Left kidney (tissue), 2 donors: ENCODE measurements around the gene HSPBAP1. TPM values are rescaled to one million over a fixed set of nuclear protein-coding genes. Genes with fewer than 3 reads are reported as not detected.
A peak's percentile ranks its signal among the peaks of the same experiment; 100 is the strongest.
"Not testable (repeated sequence)": the region's sequence is repeated elsewhere in the genome, so short reads cannot be mapped to it uniquely, and the experiment has no call there.

Experiments
- DNase-seq: peaks from one replicate; pipeline ENCODE4 v3.0.0-alpha.2; 2013
- polyA plus RNA-seq: library from polyadenylated mRNA; unstranded; fragments of 120-200 nt; gene quantifications from one replicate; pipeline ENCODE4 v1.2.1, GENCODE V29; 2013; ENCODE audit not compliant: insufficient read length

Gene HSPBAP1
- polyA plus RNA-seq, 1 donor, result 18.7 TPM

- no peak for DNase-seq
Measured at GRCh38 chr3:122742234-122742633, 51.4 kb downstream of the HSPBAP1 start.

GRCh38 chr3:122739172-122739571, 54.5 kb downstream of the HSPBAP1 start:
- DNase-seq, result no peak

- not testable (repeated sequence) for DNase-seq
Measured at GRCh38 chr3:122732682-122733525, 60.7 kb downstream of the HSPBAP1 start.

GRCh38 chr3:122730240-122730639, 63.4 kb downstream of the HSPBAP1 start:
- no peak for DNase-seq

- no peak for DNase-seq
Measured at GRCh38 chr3:122728756-122729514, 64.7 kb downstream of the HSPBAP1 start.

- DNase-seq, result no peak
Measured at GRCh38 chr3:122728186-122728585, 65.4 kb downstream of the HSPBAP1 start.

GRCh38 chr3:122727766-122728165, 65.9 kb downstream of the HSPBAP1 start:
- DNase-seq, result no peak

- DNase-seq, result peak; percentile 1
Measured at GRCh38 chr3:122727294-122727693, 66.3 kb downstream of the HSPBAP1 start.

- DNase-seq, result no peak
Measured at GRCh38 chr3:122725106-122725505, 68.5 kb downstream of the HSPBAP1 start.

GRCh38 chr3:122719273-122719921, 74.2 kb downstream of the HSPBAP1 start:
- DNase-seq, result no peak

- no peak for DNase-seq
Measured at GRCh38 chr3:122716667-122717066, 77.0 kb downstream of the HSPBAP1 start.

GRCh38 chr3:122714273-122714672, 79.4 kb downstream of the HSPBAP1 start:
- DNase-seq, result no peak

- DNase-seq, result not testable (repeated sequence)
Measured at GRCh38 chr3:122710616-122711251, 82.9 kb downstream of the HSPBAP1 start.

- DNase-seq, result no peak
Measured at GRCh38 chr3:122705379-122705778, 88.3 kb downstream of the HSPBAP1 start.

- no peak for DNase-seq
Measured at GRCh38 chr3:122700193-122700592, 93.4 kb downstream of the HSPBAP1 start.

- no peak for DNase-seq
Measured at GRCh38 chr3:122697952-122698620, 95.5 kb downstream of the HSPBAP1 start.

- DNase-seq, result no peak
Measured at GRCh38 chr3:122695927-122696561, 97.6 kb downstream of the HSPBAP1 start.

- no peak for DNase-seq
Measured at GRCh38 chr3:122694966-122695365, 98.7 kb downstream of the HSPBAP1 start.

- DNase-seq, result no peak
Measured at GRCh38 chr3:122692674-122693073, 101.0 kb downstream of the HSPBAP1 start.

GRCh38 chr3:122691195-122691594, 102.4 kb downstream of the HSPBAP1 start:
- DNase-seq, result no peak

- DNase-seq, result no peak
Measured at GRCh38 chr3:122690096-122690495, 103.5 kb downstream of the HSPBAP1 start.
